Suppressor macrophage treated with lipopolysaccharide for 1 hour (primary cell): ENCODE data around the gene MTREX.
"Not testable (repeated sequence)": the region's sequence is repeated elsewhere in the genome, so short reads cannot be mapped to it uniquely, and the experiment has no call there.

ENCODE experiments used
- DNase-seq, 3 donors: peaks; one replicate each; pipeline ENCODE4 v3.0.0-alpha.2; 2020 to 2022

The MTREX gene

GRCh38 chr5:55307383-55308253 lies at the start of gene MTREX, which contains the start of gene DHX29:
MTREX (plus strand) TSS chr5:55307989; CDS start chr5:55308014, 25 bp downstream.
DHX29 (minus strand) TSS chr5:55307694; CDS start chr5:55307573, 121 bp downstream.
- peak; percentile 90 to 94 (median 94) for DNase-seq

- DNase-seq, result no peak
These were observed 49.5 kb upstream of the MTREX start for GRCh38 chr5:55258339-55258738.

- DNase-seq, result no peak
These were observed 31.0 kb upstream of the MTREX start for GRCh38 chr5:55276771-55277170.

- no peak for DNase-seq
These were observed 29.0 kb upstream of the MTREX start for GRCh38 chr5:55278778-55279177.

GRCh38 chr5:55286411-55286933 lies 21.3 kb upstream of the MTREX start:
- DNase-seq, result no peak

- no peak for DNase-seq
These were observed 18.0 kb upstream of the MTREX start for GRCh38 chr5:55289808-55290207.

- DNase-seq, result no peak
These were observed 16.8 kb upstream of the MTREX start for GRCh38 chr5:55290991-55291390.

- DNase-seq, result no peak
These were observed 12.9 kb upstream of the MTREX start for GRCh38 chr5:55294935-55295334.

- DNase-seq, result no peak
These were observed 6.9 kb upstream of the MTREX start for GRCh38 chr5:55300890-55301289.

- DNase-seq, result peak; percentile 58 to 81 (median 79)
These were observed 4.5 kb upstream of the MTREX start for GRCh38 chr5:55303238-55303690.

GRCh38 chr5:55304584-55304983 lies 3.2 kb upstream of the MTREX start:
- no peak for DNase-seq

GRCh38 chr5:55305345-55305744 lies 2.4 kb upstream of the MTREX start:
- DNase-seq, result peak; percentile 20 to 27 (median 24)

GRCh38 chr5:55306641-55307382 lies 977 bp upstream of the MTREX start:
- peak in 2 of 3 donors; percentile 4 to 21 for DNase-seq

- peak; percentile 15 to 38 (median 28) for DNase-seq
These were observed 556 bp downstream of the MTREX start for GRCh38 chr5:55308254-55308836.

- DNase-seq, result no peak
These were observed 6.3 kb downstream of the MTREX start for GRCh38 chr5:55313870-55314617.

GRCh38 chr5:55316289-55316688 lies 8.5 kb downstream of the MTREX start:
- peak in 1 of 3 donors; percentile 16 for DNase-seq

- DNase-seq, result peak in 2 of 3 donors; percentile 23 to 31
These were observed 9.0 kb downstream of the MTREX start for GRCh38 chr5:55316837-55317236.

- DNase-seq, result not testable (repeated sequence)
These were observed 10.4 kb downstream of the MTREX start for GRCh38 chr5:55318237-55318636.

GRCh38 chr5:55319491-55319890 lies 11.7 kb downstream of the MTREX start:
- DNase-seq, result no peak

- no peak for DNase-seq
These were observed 12.8 kb downstream of the MTREX start for GRCh38 chr5:55320571-55320970.

GRCh38 chr5:55324006-55324405 lies 16.2 kb downstream of the MTREX start:
- no peak for DNase-seq

- peak; percentile 24 to 63 (median 62) for DNase-seq
These were observed 17.1 kb downstream of the MTREX start for GRCh38 chr5:55324815-55325418.
